Neural cell (in vitro differentiated cells): ENCODE results near the gene CIC. TPM values are rescaled to one million over a fixed set of nuclear protein-coding genes. Genes with fewer than 3 reads are reported as not detected.

Experiments used
- H2AFZ ChIP-seq: fragments of 200-600, 300-800 bp; sonication (generic), shearing (Covaris generic); 2 replicates; pipeline ENCODE4 v1.6.0; 2014; ENCODE audit warnings: low read depth, mild to moderate bottlenecking, antibody characterized with exemption, low read length, moderate library complexity
- H3F3A ChIP-seq: fragments of 200-600 bp; shearing (Covaris generic); 2 replicates; pipeline ENCODE4 v1.6.1; 2016; ENCODE audit warnings: mild to moderate bottlenecking, moderate library complexity, mixed read lengths, antibody characterized with exemption, low read length; ENCODE audit not compliant: insufficient read depth, poor library complexity, severe bottlenecking
- H3K27ac ChIP-seq: fragments of 200-600, 300-800 bp; sonication (generic), shearing (Covaris generic); 2 replicates; pipeline ENCODE4 v1.5.1; 2014; ENCODE audit warnings: mild to moderate bottlenecking, low read length, moderate library complexity
- H3K27me3 ChIP-seq: fragments of 300-800, 200-600 bp; sonication (generic), shearing (Covaris generic); 2 replicates; pipeline ENCODE4 v1.6.0; 2014; ENCODE audit warnings: mild to moderate bottlenecking, low read depth, low read length, moderate library complexity; ENCODE audit not compliant: insufficient read depth
- H3K36me3 ChIP-seq: fragments of 300-800, 200-600 bp; sonication (generic), shearing (Covaris generic); 2 replicates; pipeline ENCODE4 v1.5.1; 2014; ENCODE audit warnings: mild to moderate bottlenecking, antibody characterized with exemption, low read length, moderate library complexity; ENCODE audit not compliant: insufficient read depth
- H3K4me2 ChIP-seq: fragments of 300-800, 200-600 bp; sonication (generic), shearing (Covaris generic); 2 replicates; pipeline ENCODE4 v1.6.0; 2014; ENCODE audit warnings: mild to moderate bottlenecking, low read length
- H3K4me3 ChIP-seq: fragments of 300-800, 200-600 bp; sonication (generic), shearing (Covaris generic); 2 replicates; pipeline ENCODE4 v1.5.1; 2014; ENCODE audit warnings: mild to moderate bottlenecking, low read length, moderate library complexity
- H3K79me2 ChIP-seq: fragments of 200-600 bp; shearing (Covaris generic); replicated peaks from 2 replicates; pipeline ENCODE4 v1.6.0; 2014; ENCODE audit warnings: mild to moderate bottlenecking, low read length, moderate library complexity; ENCODE audit not compliant: insufficient read depth
- H3K9ac ChIP-seq: fragments of 300-800, 200-600 bp; sonication (generic), shearing (Covaris generic); 2 replicates; pipeline ENCODE4 v1.6.1; 2016; ENCODE audit warnings: mild to moderate bottlenecking, low read length, mixed read lengths
- H3K9me2 ChIP-seq: fragments of 200-600 bp; shearing (Covaris generic); 2 replicates; pipeline ENCODE4 v1.6.1; 2016; ENCODE audit warnings: mild to moderate bottlenecking, low read length, mixed read lengths; ENCODE audit not compliant: insufficient read depth
- H3K9me3 ChIP-seq: fragments of 200-600, 300-800 bp; sonication (generic), shearing (Covaris generic); 2 replicates; pipeline ENCODE4 v1.6.1; 2016; ENCODE audit warnings: mild to moderate bottlenecking, mixed run types, low read length, moderate library complexity, mixed read lengths
- H4K20me1 ChIP-seq: fragments of 200-600 bp; shearing (Covaris generic); 2 replicates; pipeline ENCODE4 v1.6.1; 2016; ENCODE audit warnings: mild to moderate bottlenecking, mixed run types; ENCODE audit not compliant: insufficient read depth
- EP300 ChIP-seq: fragments of 450-650 bp; conservative IDR thresholded peaks from 2 replicates; pipeline ENCODE4 v1.6.1; 2014; ENCODE audit warnings: antibody characterized with exemption, mild to moderate bottlenecking, moderate library complexity; ENCODE audit not compliant: poor library complexity, severe bottlenecking
- EZH2 ChIP-seq: fragments of 200-600, 300-800 bp; shearing (Covaris generic), sonication (generic); IDR thresholded peaks from 2 replicates; pipeline ENCODE4 v1.6.1; 2014; ENCODE audit warnings: antibody characterized with exemption, low read length, borderline replicate concordance, mild to moderate bottlenecking; ENCODE audit not compliant: insufficient read depth, poor library complexity, severe bottlenecking
- MXI1 ChIP-seq: fragments of 450-650 bp; conservative IDR thresholded peaks from 2 replicates; pipeline ENCODE4 v1.6.1; 2014; ENCODE audit warnings: antibody characterized with exemption, mild to moderate bottlenecking; ENCODE audit not compliant: poor library complexity, severe bottlenecking
- POLR2AphosphoS5 ChIP-seq: IDR thresholded peaks from 2 replicates; pipeline ENCODE4 v1.6.1; 2012
- RAD21 ChIP-seq: fragments of 450-650 bp; conservative IDR thresholded peaks from 2 replicates; pipeline ENCODE4 v1.6.1; 2014; ENCODE audit warnings: antibody characterized with exemption, mild to moderate bottlenecking, moderate library complexity
- SMC3 ChIP-seq: fragments of 450-650 bp; conservative IDR thresholded peaks from 2 replicates; pipeline ENCODE4 v1.6.1; 2014; ENCODE audit warnings: antibody characterized with exemption, mild to moderate bottlenecking, moderate library complexity; ENCODE audit not compliant: poor library complexity
- TAF1 ChIP-seq: IDR thresholded peaks from 2 replicates; pipeline ENCODE4 v1.6.1; 2012; ENCODE audit warnings: low read depth
- polyA plus RNA-seq: library from polyadenylated mRNA; depleted of rRNA; stranded (reverse); fragments of >200 nt; gene quantifications from 2 replicates; pipeline ENCODE4 v1.2.3, GENCODE V29; 2014
- TF ChIP-seq, protein P1 (sequence below): fragments of 450-650 bp; IDR thresholded peaks from 2 replicates; pipeline ENCODE4 v1.5.1; 2014; ENCODE audit warnings: antibody characterized with exemption, mild to moderate bottlenecking, moderate library complexity; ENCODE audit not compliant: poor library complexity, severe bottlenecking
- TF ChIP-seq, protein P2 (sequence below): IDR thresholded peaks from 2 replicates; pipeline ENCODE4 v1.6.1; 2012; ENCODE audit warnings: borderline replicate concordance

Gene CIC
- polyA plus RNA-seq, 1 donor from 2014 or later = 10.8 TPM

GRCh38 chr19:42281827-42282762 is 13.0 kb downstream of the CIC start:
- Histone ChIP-seq H4K20me1 (peaks cover 10% of the 10 kb centered on the region), H3K27me3 (no peaks in the 10 kb centered on the region), H2AFZ (no peak overlapping the region), H3K4me2 (peak overlapping the region; percentile 65), H3F3A (no peaks in the 10 kb centered on the region), H3K4me3 (peak overlapping the region; percentile 91), H3K9me3 (no peaks in the 10 kb centered on the region), H3K27ac (peak overlapping the region; percentile 99), H3K36me3 (no peaks in the 10 kb centered on the region), H3K9me2 (no peaks in the 10 kb centered on the region), H3K9ac (peak overlapping the region; percentile 95), H3K79me2 (peaks cover 32% of the 10 kb centered on the region)
- TF ChIP-seq, protein P1, sequence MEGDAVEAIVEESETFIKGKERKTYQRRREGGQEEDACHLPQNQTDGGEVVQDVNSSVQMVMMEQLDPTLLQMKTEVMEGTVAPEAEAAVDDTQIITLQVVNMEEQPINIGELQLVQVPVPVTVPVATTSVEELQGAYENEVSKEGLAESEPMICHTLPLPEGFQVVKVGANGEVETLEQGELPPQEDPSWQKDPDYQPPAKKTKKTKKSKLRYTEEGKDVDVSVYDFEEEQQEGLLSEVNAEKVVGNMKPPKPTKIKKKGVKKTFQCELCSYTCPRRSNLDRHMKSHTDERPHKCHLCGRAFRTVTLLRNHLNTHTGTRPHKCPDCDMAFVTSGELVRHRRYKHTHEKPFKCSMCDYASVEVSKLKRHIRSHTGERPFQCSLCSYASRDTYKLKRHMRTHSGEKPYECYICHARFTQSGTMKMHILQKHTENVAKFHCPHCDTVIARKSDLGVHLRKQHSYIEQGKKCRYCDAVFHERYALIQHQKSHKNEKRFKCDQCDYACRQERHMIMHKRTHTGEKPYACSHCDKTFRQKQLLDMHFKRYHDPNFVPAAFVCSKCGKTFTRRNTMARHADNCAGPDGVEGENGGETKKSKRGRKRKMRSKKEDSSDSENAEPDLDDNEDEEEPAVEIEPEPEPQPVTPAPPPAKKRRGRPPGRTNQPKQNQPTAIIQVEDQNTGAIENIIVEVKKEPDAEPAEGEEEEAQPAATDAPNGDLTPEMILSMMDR = no peak
- TF ChIP-seq EP300 (no peak), EZH2 (no peak), SMC3 (no peak), MXI1 (no peak), POLR2AphosphoS5 (no peak), TAF1 (no peak), RAD21 (no peak)
- TF ChIP-seq, protein P2, sequence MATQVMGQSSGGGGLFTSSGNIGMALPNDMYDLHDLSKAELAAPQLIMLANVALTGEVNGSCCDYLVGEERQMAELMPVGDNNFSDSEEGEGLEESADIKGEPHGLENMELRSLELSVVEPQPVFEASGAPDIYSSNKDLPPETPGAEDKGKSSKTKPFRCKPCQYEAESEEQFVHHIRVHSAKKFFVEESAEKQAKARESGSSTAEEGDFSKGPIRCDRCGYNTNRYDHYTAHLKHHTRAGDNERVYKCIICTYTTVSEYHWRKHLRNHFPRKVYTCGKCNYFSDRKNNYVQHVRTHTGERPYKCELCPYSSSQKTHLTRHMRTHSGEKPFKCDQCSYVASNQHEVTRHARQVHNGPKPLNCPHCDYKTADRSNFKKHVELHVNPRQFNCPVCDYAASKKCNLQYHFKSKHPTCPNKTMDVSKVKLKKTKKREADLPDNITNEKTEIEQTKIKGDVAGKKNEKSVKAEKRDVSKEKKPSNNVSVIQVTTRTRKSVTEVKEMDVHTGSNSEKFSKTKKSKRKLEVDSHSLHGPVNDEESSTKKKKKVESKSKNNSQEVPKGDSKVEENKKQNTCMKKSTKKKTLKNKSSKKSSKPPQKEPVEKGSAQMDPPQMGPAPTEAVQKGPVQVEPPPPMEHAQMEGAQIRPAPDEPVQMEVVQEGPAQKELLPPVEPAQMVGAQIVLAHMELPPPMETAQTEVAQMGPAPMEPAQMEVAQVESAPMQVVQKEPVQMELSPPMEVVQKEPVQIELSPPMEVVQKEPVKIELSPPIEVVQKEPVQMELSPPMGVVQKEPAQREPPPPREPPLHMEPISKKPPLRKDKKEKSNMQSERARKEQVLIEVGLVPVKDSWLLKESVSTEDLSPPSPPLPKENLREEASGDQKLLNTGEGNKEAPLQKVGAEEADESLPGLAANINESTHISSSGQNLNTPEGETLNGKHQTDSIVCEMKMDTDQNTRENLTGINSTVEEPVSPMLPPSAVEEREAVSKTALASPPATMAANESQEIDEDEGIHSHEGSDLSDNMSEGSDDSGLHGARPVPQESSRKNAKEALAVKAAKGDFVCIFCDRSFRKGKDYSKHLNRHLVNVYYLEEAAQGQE = no peak

DNA sequence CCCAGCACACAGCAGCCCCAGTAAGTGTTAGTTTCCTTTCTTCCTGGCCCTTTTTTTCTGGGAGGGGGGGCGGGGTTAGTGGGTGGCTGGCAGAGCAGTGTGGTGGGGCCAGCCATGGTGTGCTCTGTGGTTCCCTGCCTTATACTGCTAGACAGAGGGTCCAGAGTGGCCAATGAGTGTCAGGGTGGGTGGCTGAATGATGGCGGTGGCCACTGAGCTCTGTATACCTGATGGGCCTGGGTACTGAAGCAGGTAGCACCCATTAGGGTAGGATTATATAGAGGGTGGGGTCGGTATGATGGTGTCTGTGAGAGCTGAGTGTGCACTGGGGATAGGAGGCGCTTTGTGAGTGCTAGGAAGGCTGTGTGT is 13.8 kb downstream of the CIC start:
- Histone ChIP-seq H4K20me1 (peaks cover 10% of the 10 kb centered on the region), H2AFZ (no peak overlapping the region), H3F3A (no peaks in the 10 kb centered on the region), H3K9me2 (no peaks in the 10 kb centered on the region), H3K79me2 (peaks cover 32% of the 10 kb centered on the region), H3K9ac (peak overlapping the region; percentile 95), H3K27ac (peak overlapping the region; percentile 99), H3K9me3 (no peaks in the 10 kb centered on the region), H3K27me3 (no peaks in the 10 kb centered on the region), H3K4me2 (peak overlapping the region; percentile 99), H3K4me3 (peak overlapping the region; percentile 91), H3K36me3 (no peaks in the 10 kb centered on the region)
- no peak for TF ChIP-seq EP300
- TF ChIP-seq TAF1 = no peak
- TF ChIP-seq MXI1 = no peak
- no peak for TF ChIP-seq POLR2AphosphoS5
- TF ChIP-seq, protein P1 = no peak
- TF ChIP-seq, protein P2 = no peak
- TF ChIP-seq RAD21 = no peak
- no peak for TF ChIP-seq EZH2
- TF ChIP-seq SMC3 = no peak
